Uterus (tissue), 4 donors: ENCODE data around the gene PARP8. TPM values are rescaled to one million over a fixed set of nuclear protein-coding genes. Genes with fewer than 3 reads are reported as not detected.

Experiments
- DNase-seq, 2 donors: peaks; one replicate each; pipeline ENCODE4 v3.0.0-alpha.2; 2019 to 2020
- H3K27ac ChIP-seq, 2 donors: fragments of 200-600 bp; sonication (generic); 1 replicate in 1 of 2; 2 replicates in 1 of 2; pipeline ENCODE4 v1.5.1; 2016 to 2018
- H3K27me3 ChIP-seq, 2 donors: fragments of 200-600 bp; sonication (generic); one replicate each; pipeline ENCODE4 v1.5.1; 2018 to 2019; ENCODE audit warnings: control low read depth in 1 of 2
- H3K36me3 ChIP-seq, 2 donors: fragments of 200-600 bp; sonication (generic); one replicate each; pipeline ENCODE4 v1.5.1; 2019; ENCODE audit warnings: control low read depth in 1 of 2
- H3K4me1 ChIP-seq, 2 donors: fragments of 200-600 bp; sonication (generic); one replicate each; pipeline ENCODE4 v1.5.1; 2018 to 2019; ENCODE audit warnings: control low read depth in 1 of 2
- H3K4me3 ChIP-seq, 2 donors: fragments of 200-600 bp; sonication (generic); 1 replicate in 1 of 2; 2 replicates in 1 of 2; pipeline ENCODE4 v1.5.1; 2018 to 2019; ENCODE audit warnings: mild to moderate bottlenecking in 1 of 2
- H3K9me3 ChIP-seq, 2 donors: fragments of 200-600 bp; sonication (generic); one replicate each; pipeline ENCODE4 v1.5.1; 2019; ENCODE audit warnings: control low read depth in 1 of 2
- CTCF ChIP-seq, 4 experiments: fragments of 200-600 bp in 2 of 4; fragments of 450-650 bp in 2 of 4; sonication (generic) in 2 of 4; IDR thresholded peaks; one replicate each; pipeline ENCODE4 v1.5.1; 2016 to 2019; ENCODE audit warnings: antibody characterized with exemption in 4 of 4, mild to moderate bottlenecking in 2 of 4, moderate library complexity in 1 of 4
- POLR2A ChIP-seq, 2 donors: fragments of 450-650 bp; IDR thresholded peaks; one replicate each; pipeline ENCODE4 v1.6.1; 2016; ENCODE audit warnings: antibody characterized with exemption in 2 of 2, mild to moderate bottlenecking in 1 of 2, moderate library complexity in 1 of 2
- intact Hi-C: fragments of 100-400 bp; cut with DNase I; formaldehyde crosslinking; loops from one replicate; pipeline ENCODE4 v1.15.1; 2023; ENCODE audit warnings: low total_unique reads
- total RNA-seq, 4 donors: library from RNA; depleted of rRNA in 3 of 4; stranded (reverse); fragments of >200 nt in 3 of 4; gene quantifications; one replicate each; pipeline versions ENCODE4 v1.1.0 to v1.2.4, GENCODE V29; 2014 to 2023
- donor health status: DM: yes; HTN: yes; CAD: no.

The PARP8 gene
- total RNA-seq, 4 donors from 2014 or later, result 2.3 to 23.8 (median 22.9) TPM

DNA sequence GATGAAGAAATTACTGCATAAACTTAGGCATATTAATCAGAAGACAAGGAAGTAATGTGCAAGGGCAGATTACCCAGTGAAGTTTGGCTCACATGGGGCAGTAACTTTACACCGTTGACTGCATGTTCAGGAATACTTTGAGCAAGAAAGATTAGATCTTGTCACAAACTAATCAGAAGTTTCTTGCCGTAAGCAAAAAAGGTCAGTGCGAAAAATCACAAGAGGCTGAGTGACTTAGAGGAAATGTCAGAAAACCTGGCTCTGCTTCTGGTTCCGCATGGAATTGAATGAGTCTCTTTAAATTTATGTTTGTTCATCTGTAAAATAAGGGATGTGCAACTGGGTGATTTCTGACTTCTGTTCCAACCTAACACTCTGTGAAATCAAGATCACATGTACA is 64.4 kb downstream of the PARP8 start:
- H3K36me3 ChIP-seq, result no peaks in the 10 kb centered on the region
- no peaks in the 10 kb centered on the region for H3K9me3 ChIP-seq
- no peaks in the 10 kb centered on the region for H3K27me3 ChIP-seq
- no peak overlapping the region for H3K4me3 ChIP-seq
- no peak for TF ChIP-seq CTCF (IDR thresholded peaks at IDR 0.05)
- no peak for TF ChIP-seq POLR2A (IDR thresholded peaks at IDR 0.05)
- no peaks in the 10 kb centered on the region for H3K4me1 ChIP-seq
- H3K27ac ChIP-seq, result no peak overlapping the region
- no peak for DNase-seq
- intact Hi-C loops, result no loop called here

GRCh38 chr5:50733741-50734140 is 67.3 kb downstream of the PARP8 start:
- no peak overlapping the region for H3K27ac ChIP-seq
- no peaks in the 10 kb centered on the region for H3K27me3 ChIP-seq
- no peak for DNase-seq
- no peaks in the 10 kb centered on the region for H3K36me3 ChIP-seq
- intact Hi-C loops, result no loop called here
- TF ChIP-seq CTCF (IDR thresholded peaks at IDR 0.05) (no peak), POLR2A (IDR thresholded peaks at IDR 0.05) (no peak)
- H3K9me3 ChIP-seq, result no peaks in the 10 kb centered on the region
- H3K4me1 ChIP-seq, result no peaks in the 10 kb centered on the region
- no peak overlapping the region for H3K4me3 ChIP-seq

DNA sequence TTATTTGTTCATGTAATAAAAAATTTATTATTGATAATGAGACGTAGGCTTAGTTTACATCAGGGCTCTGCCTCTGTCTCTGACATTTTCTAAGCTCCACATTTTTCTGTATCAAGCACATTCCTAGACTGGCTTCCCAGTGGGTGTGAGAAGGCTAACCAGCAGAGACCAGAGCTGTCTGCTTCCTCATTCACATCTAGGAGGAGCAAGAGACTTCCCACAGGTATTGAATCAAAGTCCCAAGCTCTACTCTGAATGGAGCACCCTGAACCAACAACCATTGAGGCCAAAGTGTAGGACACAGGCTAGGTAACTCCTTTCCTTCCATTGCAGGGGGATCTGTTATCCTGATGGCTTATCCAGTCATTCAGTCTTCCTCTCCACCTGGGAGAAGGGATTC is 72.4 kb downstream of the PARP8 start:
- Histone ChIP-seq H3K36me3 (no peaks in the 10 kb centered on the region), H3K9me3 (no peaks in the 10 kb centered on the region), H3K27me3 (no peaks in the 10 kb centered on the region), H3K27ac (no peak overlapping the region), H3K4me3 (no peak overlapping the region), H3K4me1 (no peaks in the 10 kb centered on the region)
- TF ChIP-seq POLR2A (IDR thresholded peaks at IDR 0.05) (no peak), CTCF (IDR thresholded peaks at IDR 0.05) (no peak)
- intact Hi-C loops, result no loop called here
- no peak for DNase-seq

DNA sequence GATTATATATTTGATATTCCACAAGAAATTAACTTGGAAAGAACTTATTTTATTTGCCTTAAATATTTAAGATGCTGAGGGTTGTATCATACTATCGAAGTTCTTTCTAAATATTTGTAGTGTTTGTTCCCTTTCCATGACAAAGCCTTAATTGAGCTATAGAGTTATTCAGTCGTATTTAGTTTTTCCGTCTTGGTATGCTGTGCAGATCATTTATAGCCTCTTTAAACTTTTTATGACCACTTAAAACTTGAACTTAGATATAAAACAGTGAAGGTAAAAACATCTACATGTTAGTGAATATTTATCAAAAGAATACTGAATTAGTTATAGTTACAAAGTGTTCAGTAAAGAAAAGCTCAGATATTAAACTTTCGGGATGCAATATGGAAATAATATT is 74.4 kb downstream of the PARP8 start:
- H3K36me3 ChIP-seq, result no peaks in the 10 kb centered on the region
- no peaks in the 10 kb centered on the region for H3K4me1 ChIP-seq
- no peak overlapping the region for H3K27ac ChIP-seq
- H3K4me3 ChIP-seq, result no peak overlapping the region
- no peak for DNase-seq
- H3K27me3 ChIP-seq, result no peaks in the 10 kb centered on the region
- intact Hi-C loops, result no loop called here
- TF ChIP-seq POLR2A (IDR thresholded peaks at IDR 0.05), result no peak
- no peaks in the 10 kb centered on the region for H3K9me3 ChIP-seq

DNA sequence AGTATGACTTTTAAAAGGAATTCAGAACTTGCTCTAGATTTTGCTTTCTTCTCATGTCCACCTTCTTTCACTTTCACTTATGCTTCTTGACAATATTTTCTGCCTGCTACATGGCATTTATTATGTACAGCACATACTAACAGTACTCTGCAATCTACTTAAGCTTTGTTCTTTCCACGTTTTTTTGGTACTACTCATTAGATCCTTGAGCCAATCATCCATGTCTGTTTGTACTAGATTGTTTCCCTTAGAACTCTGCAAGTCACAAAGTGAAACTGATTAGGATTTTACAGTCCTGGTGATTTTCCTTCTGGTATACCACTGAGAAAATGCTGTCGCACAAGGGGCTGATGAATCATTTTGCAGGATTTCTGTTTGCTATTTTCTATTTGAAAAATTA is 78.3 kb downstream of the PARP8 start:
- Histone ChIP-seq H3K36me3 (no peaks in the 10 kb centered on the region), H3K4me1 (no peaks in the 10 kb centered on the region), H3K9me3 (no peaks in the 10 kb centered on the region), H3K4me3 (peak overlapping the region in 1 of 2 donors; percentile 4), H3K27me3 (no peaks in the 10 kb centered on the region), H3K27ac (peak overlapping the region; percentile 10 to 50)
- TF ChIP-seq CTCF (IDR thresholded peaks at IDR 0.05) (no peak), POLR2A (IDR thresholded peaks at IDR 0.05) (no peak)
- no peak for DNase-seq
- intact Hi-C loops, result no loop called here
